HG03103 (cell line): ENCODE measurements around the gene IMPA2.

Source experiments
- ATAC-seq: cut with Tn5 transposase; IDR thresholded peaks from one replicate; pipeline ENCODE4 v1.9.1; 2021; ENCODE audit warnings: low read depth; ENCODE audit not compliant: unreplicated experiment

The IMPA2 gene

GRCh38 chr18:12005538-12006487 lies 24.5 kb downstream of the IMPA2 start:
- ATAC-seq, result no peak

- no peak for ATAC-seq
Measured at GRCh38 chr18:12006488-12006840, 25.2 kb downstream of the IMPA2 start.

- ATAC-seq, result no peak
Measured at GRCh38 chr18:12007063-12007462, 25.8 kb downstream of the IMPA2 start.

- no peak for ATAC-seq
Measured at GRCh38 chr18:12008181-12008767, 27.0 kb downstream of the IMPA2 start.

GRCh38 chr18:12008842-12009580 lies 27.7 kb downstream of the IMPA2 start:
- ATAC-seq, result no peak

GRCh38 chr18:12009581-12010140 lies 28.4 kb downstream of the IMPA2 start:
- ATAC-seq, result no peak

- no peak for ATAC-seq
Measured at GRCh38 chr18:12010187-12010802, 29.0 kb downstream of the IMPA2 start.

- no peak for ATAC-seq
Measured at GRCh38 chr18:12011199-12011956, 30.1 kb downstream of the IMPA2 start.

- no peak for ATAC-seq
Measured at GRCh38 chr18:12011957-12012549, 30.7 kb downstream of the IMPA2 start.

GRCh38 chr18:12012697-12013096 lies 31.4 kb downstream of the IMPA2 start:
- ATAC-seq, result no peak

GRCh38 chr18:12013186-12013916 lies 32.0 kb downstream of the IMPA2 start:
- ATAC-seq, result no peak

- ATAC-seq, result no peak
Measured at GRCh38 chr18:12014086-12014485, 32.8 kb downstream of the IMPA2 start.

- no peak for ATAC-seq
Measured at GRCh38 chr18:12014521-12015415, 33.5 kb downstream of the IMPA2 start.

GRCh38 chr18:12015416-12016062 lies 34.2 kb downstream of the IMPA2 start:
- no peak for ATAC-seq

- ATAC-seq, result no peak
Measured at GRCh38 chr18:12017081-12017480, 35.8 kb downstream of the IMPA2 start.

GRCh38 chr18:12018861-12019260 lies 37.6 kb downstream of the IMPA2 start:
- ATAC-seq, result no peak

GRCh38 chr18:12021077-12021476 lies 39.8 kb downstream of the IMPA2 start:
- ATAC-seq, result no peak
